Panc1 (cell line): Measurements from ENCODE around the gene NDUFAF7. TPM values are rescaled to one million over a fixed set of nuclear protein-coding genes. Genes with fewer than 3 reads are reported as not detected.

Source experiments
- ATAC-seq: fragments of 200-7000 bp; cut with Tn5 transposase; 2 replicates; pipeline ENCODE4 v1.9.1; 2020; ENCODE audit warnings: mild to moderate bottlenecking, moderate library complexity
- BruUV-seq: library from RNA; stranded (reverse); fragments of 400-500 nt; replicated peaks from 2 replicates; lab custom pipeline; 2021; lab: Mats Ljungman, UMichigan
- CTCF ChIA-PET: fragments of 300-600 bp; sonication (Branson Sonifier 250); formaldehyde crosslinking; loops from one replicate; lab custom pipeline; 2022; ENCODE audit warnings: antibody characterized with exemption; lab: Charles Lee
- POLR2A ChIA-PET: fragments of 300-600 bp; sonication (Branson Sonifier 250); formaldehyde crosslinking; loops from one replicate; lab custom pipeline; 2022; ENCODE audit warnings: antibody characterized with exemption; lab: Charles Lee
- DNase-seq: peaks from one replicate; pipeline ENCODE4 v3.0.0-alpha.2; 2010; ENCODE audit warnings: low read depth, low spot score
- H3K27ac ChIP-seq: 2 replicates; pipeline ENCODE4 v1.5.1; 2011; ENCODE audit warnings: mild to moderate bottlenecking, low read length, inconsistent platforms
- H3K27me3 ChIP-seq: fragments of 200-500 bp; sonication (Bioruptor generic); 2 replicates; pipeline ENCODE4 v1.6.0; 2014; ENCODE audit warnings: low read length, inconsistent platforms; ENCODE audit not compliant: control insufficient read depth, insufficient read depth
- H3K36me3 ChIP-seq: fragments of 200-500 bp; sonication (Bioruptor generic); 2 replicates; pipeline ENCODE4 v1.5.1; 2014; ENCODE audit warnings: inconsistent platforms, mild to moderate bottlenecking, low read length, moderate library complexity; ENCODE audit not compliant: control insufficient read depth, insufficient read depth
- H3K4me1 ChIP-seq: 2 replicates; pipeline ENCODE4 v1.5.1; 2011; ENCODE audit warnings: inconsistent platforms, mild to moderate bottlenecking, low read length, moderate library complexity; ENCODE audit not compliant: control insufficient read depth, insufficient read depth
- H3K4me3 ChIP-seq, 2 experiments: 2 replicates each; pipeline ENCODE4 v1.5.1; 2011 to 2012; ENCODE audit warnings: low read depth in 2 of 2, low read length in 2 of 2, mild to moderate bottlenecking in 2 of 2, inconsistent platforms in 1 of 2, moderate library complexity in 1 of 2
- H3K9me3 ChIP-seq: fragments of 200-500 bp; sonication (Bioruptor generic); 2 replicates; pipeline ENCODE4 v1.5.1; 2014; ENCODE audit warnings: low read depth, mild to moderate bottlenecking, inconsistent platforms, low read length, moderate library complexity; ENCODE audit not compliant: control insufficient read depth, insufficient read depth
- CTCF ChIP-seq: fragments of 450-650 bp; IDR thresholded peaks from 2 replicates; pipeline ENCODE4 v1.5.1; 2017; ENCODE audit warnings: mild to moderate bottlenecking
- POLR2AphosphoS5 ChIP-seq: IDR thresholded peaks from 2 replicates; pipeline ENCODE4 v1.6.1; 2012; ENCODE audit warnings: mild to moderate bottlenecking, low read depth, low read length, moderate library complexity
- REST ChIP-seq, 2 experiments: IDR thresholded peaks; 2 replicates each; pipeline ENCODE4 v1.6.1; 2011 to 2012; ENCODE audit warnings: low read depth in 2 of 2, control low read depth in 1 of 2, low read length in 1 of 2, mild to moderate bottlenecking in 1 of 2, moderate library complexity in 1 of 2; ENCODE audit not compliant: insufficient read depth in 1 of 2
- SIN3A ChIP-seq: IDR thresholded peaks from 2 replicates; pipeline ENCODE4 v1.6.1; 2012; ENCODE audit warnings: low read depth, mild to moderate bottlenecking, low read length, moderate library complexity, borderline replicate concordance; ENCODE audit not compliant: insufficient read depth
- TCF7L2 ChIP-seq: IDR thresholded peaks from 2 replicates; pipeline ENCODE4 v1.6.1; 2011; ENCODE audit warnings: mild to moderate bottlenecking, low read depth, low read length, inconsistent platforms
- in situ Hi-C: cut with HindIII; loops from 2 replicates; pipeline ENCODE4 v1.10.0; 2016; ENCODE audit warnings: low sequenced_read_pairs, low pct_unique_long_range_greater_than_20kb
- intact Hi-C: fragments of 100-400 bp; cut with micrococcal nuclease; formaldehyde crosslinking; loops from one replicate; pipeline ENCODE4 v1.10.0; 2022; ENCODE audit not compliant: unreplicated experiment
- total RNA-seq: library from RNA; stranded (reverse); gene quantifications from one replicate; pipeline ENCODE4 v1.2.1, GENCODE V29; 2021; ENCODE audit not compliant: unreplicated experiment

The NDUFAF7 gene
- total RNA-seq, 1 experiment from 2014 or later, result 17.7 TPM

- in situ Hi-C loops (no loop called here), intact Hi-C loops (no loop called here)
- no peaks in the 10 kb centered on the region for H3K4me1 ChIP-seq
- no peaks in the 10 kb centered on the region for H3K9me3 ChIP-seq
- no peak overlapping the region for H3K27ac ChIP-seq
- no peaks in the 10 kb centered on the region for H3K27me3 ChIP-seq
- DNase-seq (no peak), ATAC-seq (no peak)
- no TSS peak for BruUV-seq
- no peak for TF ChIP-seq REST (IDR thresholded peaks at IDR 0.05; ENCODE audit: insufficient read depth in 1 of 2, low read depth in 2 of 2, low read length in 1 of 2)
- TF ChIP-seq TCF7L2, result no peak
- TF ChIP-seq POLR2AphosphoS5, result no peak
- no peak for TF ChIP-seq CTCF
- TF ChIP-seq SIN3A, result no peak
- no peak overlapping the region for H3K4me3 ChIP-seq
- POLR2A ChIA-PET, result no interaction called here
- CTCF ChIA-PET, result no interaction called here
- peaks cover 47% of the 10 kb centered on the region for H3K36me3 ChIP-seq
Measured at GRCh38 chr2:37243435-37243834, 12.0 kb downstream of the NDUFAF7 start.

GRCh38 chr2:37244017-37244416, 12.6 kb downstream of the NDUFAF7 start:
- no peak overlapping the region for H3K4me3 ChIP-seq
- H3K4me1 ChIP-seq, result no peaks in the 10 kb centered on the region
- H3K27me3 ChIP-seq, result no peaks in the 10 kb centered on the region
- TF ChIP-seq SIN3A, result no peak
- no peak for TF ChIP-seq CTCF
- no peak for TF ChIP-seq POLR2AphosphoS5
- TF ChIP-seq TCF7L2, result no peak
- TF ChIP-seq REST (IDR thresholded peaks at IDR 0.05; ENCODE audit: insufficient read depth in 1 of 2, low read depth in 2 of 2, low read length in 1 of 2), result no peak
- intact Hi-C loops (no loop called here), in situ Hi-C loops (no loop called here)
- ChIA-PET CTCF (no interaction called here), POLR2A (no interaction called here)
- BruUV-seq, result no TSS peak
- peaks cover 47% of the 10 kb centered on the region for H3K36me3 ChIP-seq
- DNase-seq (no peak), ATAC-seq (no peak)
- H3K9me3 ChIP-seq, result no peaks in the 10 kb centered on the region
- no peak overlapping the region for H3K27ac ChIP-seq
